Mammary epithelial cell (primary cell): ENCODE measurements around the gene VSX1.

Experiments
- EZH2 ChIP-seq: IDR thresholded peaks from 2 replicates; pipeline ENCODE4 v1.6.1; 2012; ENCODE audit warnings: low read length, inconsistent platforms, borderline replicate concordance
- TF ChIP-seq, protein P1 (sequence below), 2 donors: IDR thresholded peaks in 1 of 2; conservative IDR thresholded peaks in 1 of 2; 2 replicates each; pipeline ENCODE4 v1.5.1; 2011 to 2012; ENCODE audit warnings: inconsistent platforms in 2 of 2, low read length in 2 of 2, mild to moderate bottlenecking in 2 of 2, control low read depth in 1 of 2, low read depth in 1 of 2; ENCODE audit not compliant: insufficient read depth in 1 of 2; ENCODE audit errors: extremely low read depth in 1 of 2

DNA sequence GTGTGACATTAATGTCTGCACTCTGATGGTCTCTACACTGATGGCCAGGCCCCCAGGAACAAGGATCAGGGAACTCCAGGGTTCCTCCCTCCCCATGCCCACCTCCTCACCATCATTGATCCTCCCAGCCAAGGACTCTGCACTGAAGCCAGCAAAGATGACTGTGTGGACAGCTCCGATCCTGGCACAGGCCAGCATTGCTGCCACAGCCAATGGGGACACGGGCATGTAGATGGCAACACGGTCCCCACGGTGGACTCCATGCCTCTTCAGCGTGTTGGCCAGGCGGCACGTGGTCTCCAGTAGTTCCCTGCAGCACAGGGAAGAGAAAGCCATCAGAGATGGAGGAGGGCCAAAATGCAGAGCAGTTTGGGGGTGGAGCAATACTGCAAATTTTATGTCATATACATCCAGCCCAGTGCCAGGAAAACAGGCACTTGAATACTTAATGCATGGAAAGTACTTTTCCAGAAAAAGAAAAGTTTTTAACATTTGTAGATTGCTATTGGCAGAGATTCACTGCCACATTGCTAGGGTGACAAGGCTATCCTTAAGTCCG, 51.2 kb downstream of the VSX1 start:
- TF ChIP-seq, protein P1, sequence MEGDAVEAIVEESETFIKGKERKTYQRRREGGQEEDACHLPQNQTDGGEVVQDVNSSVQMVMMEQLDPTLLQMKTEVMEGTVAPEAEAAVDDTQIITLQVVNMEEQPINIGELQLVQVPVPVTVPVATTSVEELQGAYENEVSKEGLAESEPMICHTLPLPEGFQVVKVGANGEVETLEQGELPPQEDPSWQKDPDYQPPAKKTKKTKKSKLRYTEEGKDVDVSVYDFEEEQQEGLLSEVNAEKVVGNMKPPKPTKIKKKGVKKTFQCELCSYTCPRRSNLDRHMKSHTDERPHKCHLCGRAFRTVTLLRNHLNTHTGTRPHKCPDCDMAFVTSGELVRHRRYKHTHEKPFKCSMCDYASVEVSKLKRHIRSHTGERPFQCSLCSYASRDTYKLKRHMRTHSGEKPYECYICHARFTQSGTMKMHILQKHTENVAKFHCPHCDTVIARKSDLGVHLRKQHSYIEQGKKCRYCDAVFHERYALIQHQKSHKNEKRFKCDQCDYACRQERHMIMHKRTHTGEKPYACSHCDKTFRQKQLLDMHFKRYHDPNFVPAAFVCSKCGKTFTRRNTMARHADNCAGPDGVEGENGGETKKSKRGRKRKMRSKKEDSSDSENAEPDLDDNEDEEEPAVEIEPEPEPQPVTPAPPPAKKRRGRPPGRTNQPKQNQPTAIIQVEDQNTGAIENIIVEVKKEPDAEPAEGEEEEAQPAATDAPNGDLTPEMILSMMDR (conservative IDR thresholded peaks at IDR 0.05 in 1 of 2, IDR thresholded peaks at IDR 0.05 in 1 of 2; ENCODE audit: extremely low read depth in 1 of 2, insufficient read depth in 1 of 2, low read depth in 1 of 2, low read length in 2 of 2): no peak
- TF ChIP-seq EZH2: no peak
